Activated CD4-positive, alpha-beta T cell treated with anti-CD3 and anti-CD28 coated beads, Interleukin-2, amount 10 ng/mL, durations not matched to agents 7 days and 5 days (primary cell): ENCODE data around the gene RASA3. TPM values are rescaled to one million over a fixed set of nuclear protein-coding genes. Genes with fewer than 3 reads are reported as not detected.

Source experiments
- CTCF ChIA-PET: fragments of 350-600 bp; sonication (Branson Sonifier 250); formaldehyde crosslinking; loops from one replicate; lab custom pipeline; 2021; ENCODE audit warnings: antibody characterized with exemption; lab: Charles Lee
- POLR2A ChIA-PET: fragments of 350-600 bp; sonication (Branson Sonifier 250); formaldehyde crosslinking; loops from one replicate; lab custom pipeline; 2021; ENCODE audit warnings: antibody characterized with exemption; lab: Charles Lee
- DNase-seq: peaks from one replicate; pipeline ENCODE4 v3.0.0-alpha.2; 2020
- H3K27ac Mint-ChIP-seq: one replicate; pipeline ENCODE4 v1.8.0; 2021; ENCODE audit warnings: mild to moderate bottlenecking, moderate library complexity, mixed read lengths
- H3K27me3 Mint-ChIP-seq: one replicate; pipeline ENCODE4 v1.8.0; 2021; ENCODE audit warnings: mixed read lengths
- H3K36me3 Mint-ChIP-seq: one replicate; pipeline ENCODE4 v1.8.0; 2021; ENCODE audit warnings: low read depth, mixed read lengths
- H3K4me1 Mint-ChIP-seq: one replicate; pipeline ENCODE4 v1.8.0; 2021; ENCODE audit warnings: mixed read lengths
- H3K4me3 Mint-ChIP-seq: one replicate; pipeline ENCODE4 v1.8.0; 2021; ENCODE audit warnings: mild to moderate bottlenecking, moderate library complexity, mixed read lengths
- H3K9me3 Mint-ChIP-seq: one replicate; pipeline ENCODE4 v1.8.0; 2021; ENCODE audit warnings: mixed read lengths
- total RNA-seq, 2 experiments: library from RNA; stranded (reverse); gene quantifications; one replicate each; pipeline ENCODE4 v1.2.3, GENCODE V29; 2021

The RASA3 gene
- total RNA-seq, 2 experiments from 2014 or later, result 114 to 115 TPM

DNA sequence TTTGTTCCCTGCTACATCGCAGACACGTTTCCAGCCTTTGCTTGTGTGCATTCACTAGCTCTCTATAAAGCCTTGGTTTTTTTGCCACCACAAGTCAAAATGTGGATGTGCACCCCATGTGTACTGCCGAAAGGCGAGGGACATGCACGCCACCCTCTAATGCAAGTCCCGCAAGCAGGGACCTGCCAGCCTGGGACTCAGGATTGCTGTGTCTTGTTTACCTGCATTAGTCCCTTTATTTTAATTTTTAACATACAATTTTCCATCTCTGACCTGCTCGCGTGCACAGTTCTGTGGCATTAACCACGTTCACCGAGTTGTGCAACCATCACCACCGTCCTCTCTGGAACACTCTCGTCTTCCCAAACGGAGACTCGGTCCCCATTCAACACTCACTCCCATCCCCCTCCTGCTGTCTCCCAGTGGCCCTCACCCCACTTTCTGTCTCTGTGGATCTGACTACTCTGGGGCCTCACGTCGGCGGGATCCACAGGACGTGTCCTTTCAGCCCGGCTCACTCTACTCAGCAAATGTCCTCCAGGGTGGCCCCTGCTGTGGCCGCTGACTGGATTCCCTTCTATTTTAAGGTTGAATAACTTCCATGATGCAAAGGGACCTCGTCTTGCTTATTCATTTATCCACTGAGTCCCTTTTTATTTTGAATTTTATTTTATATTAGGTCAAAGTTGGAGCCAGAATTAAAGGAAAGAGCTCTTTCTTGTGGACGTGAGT lies 58.4 kb downstream of the RASA3 start:
- ChIA-PET POLR2A (no interaction called here), CTCF (no interaction called here)
- Mint-ChIP-seq H3K27me3 (no peaks in the 10 kb centered on the region), H3K9me3 (peaks cover 6% of the 10 kb centered on the region), H3K27ac (no peak overlapping the region), H3K36me3 (peaks cover 61% of the 10 kb centered on the region), H3K4me1 (peaks cover 17% of the 10 kb centered on the region), H3K4me3 (no peak overlapping the region)
- DNase-seq, result no peak

DNA sequence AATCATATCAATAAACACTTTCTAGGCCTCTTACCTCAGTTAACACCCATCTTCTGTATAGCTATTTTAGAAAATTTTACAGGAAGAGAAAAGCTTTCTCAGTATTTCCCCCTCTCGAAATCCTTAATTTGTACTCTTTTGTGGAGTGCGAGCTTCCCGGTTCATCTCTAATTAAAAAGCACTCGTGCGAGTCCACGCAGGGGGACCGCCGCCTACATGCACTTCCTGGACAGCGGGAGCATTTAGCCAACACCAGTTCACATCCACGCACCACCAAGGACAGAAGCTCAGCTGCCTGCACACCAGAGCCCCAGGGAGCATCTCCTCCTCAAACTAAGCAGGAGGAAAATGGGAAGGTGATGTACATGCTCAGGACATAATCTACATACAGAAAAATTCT lies 60.0 kb downstream of the RASA3 start:
- ChIA-PET CTCF (no interaction called here), POLR2A (no interaction called here)
- Mint-ChIP-seq H3K36me3 (peaks cover 66% of the 10 kb centered on the region), H3K4me1 (peaks cover 26% of the 10 kb centered on the region), H3K4me3 (no peak overlapping the region), H3K27me3 (no peaks in the 10 kb centered on the region), H3K27ac (no peak overlapping the region), H3K9me3 (peaks cover 6% of the 10 kb centered on the region)
- no peak for DNase-seq

DNA sequence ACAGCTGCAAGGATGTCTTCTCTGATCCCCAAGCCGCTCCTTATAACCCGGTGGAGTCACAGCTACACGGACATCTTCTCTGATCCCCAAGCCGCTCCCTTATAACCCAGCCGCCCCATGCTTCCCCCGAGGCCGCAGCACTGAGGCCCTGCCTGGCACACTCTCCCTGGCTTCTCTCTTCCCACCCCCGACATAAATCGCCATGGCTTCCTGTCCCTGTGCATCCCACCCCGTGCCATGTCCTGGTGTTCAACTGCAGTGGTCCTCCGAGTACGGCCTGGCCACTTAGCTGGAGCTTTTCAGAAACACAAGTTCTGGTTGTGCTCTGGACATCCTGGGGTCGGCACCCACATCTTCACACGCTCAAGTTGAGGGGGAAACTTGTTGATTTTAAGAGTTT lies 60.4 kb downstream of the RASA3 start:
- peaks cover 6% of the 10 kb centered on the region for H3K9me3 Mint-ChIP-seq
- POLR2A ChIA-PET, result no interaction called here
- H3K4me3 Mint-ChIP-seq, result no peak overlapping the region
- H3K27ac Mint-ChIP-seq, result no peak overlapping the region
- no peaks in the 10 kb centered on the region for H3K27me3 Mint-ChIP-seq
- H3K36me3 Mint-ChIP-seq, result peaks cover 66% of the 10 kb centered on the region
- no peak for DNase-seq
- CTCF ChIA-PET, result no interaction called here
- peaks cover 27% of the 10 kb centered on the region for H3K4me1 Mint-ChIP-seq

DNA sequence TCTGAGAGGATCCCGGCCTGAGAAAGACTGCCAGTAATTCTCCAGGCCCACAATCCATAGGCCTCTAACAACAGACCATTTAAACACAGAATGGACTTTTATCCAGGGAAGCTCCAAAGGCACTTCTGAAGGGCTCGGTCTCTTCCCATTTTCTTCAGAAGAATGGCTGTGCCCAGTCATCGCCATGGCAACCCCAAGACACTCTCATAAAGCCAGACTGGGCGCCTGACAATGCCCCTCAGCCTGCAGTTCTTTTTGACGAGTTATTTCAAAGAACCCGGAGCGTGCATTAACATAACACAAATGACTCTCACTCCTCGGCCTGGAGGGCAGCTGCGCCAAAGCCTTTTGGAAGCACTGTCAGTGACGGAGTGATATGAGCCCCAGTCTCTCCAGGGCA lies 61.0 kb downstream of the RASA3 start:
- ChIA-PET CTCF (no interaction called here), POLR2A (no interaction called here)
- H3K27me3 Mint-ChIP-seq, result no peaks in the 10 kb centered on the region
- peaks cover 28% of the 10 kb centered on the region for H3K4me1 Mint-ChIP-seq
- no peak overlapping the region for H3K27ac Mint-ChIP-seq
- H3K9me3 Mint-ChIP-seq, result peaks cover 6% of the 10 kb centered on the region
- H3K4me3 Mint-ChIP-seq, result no peak overlapping the region
- DNase-seq, result no peak
- peaks cover 64% of the 10 kb centered on the region for H3K36me3 Mint-ChIP-seq

DNA sequence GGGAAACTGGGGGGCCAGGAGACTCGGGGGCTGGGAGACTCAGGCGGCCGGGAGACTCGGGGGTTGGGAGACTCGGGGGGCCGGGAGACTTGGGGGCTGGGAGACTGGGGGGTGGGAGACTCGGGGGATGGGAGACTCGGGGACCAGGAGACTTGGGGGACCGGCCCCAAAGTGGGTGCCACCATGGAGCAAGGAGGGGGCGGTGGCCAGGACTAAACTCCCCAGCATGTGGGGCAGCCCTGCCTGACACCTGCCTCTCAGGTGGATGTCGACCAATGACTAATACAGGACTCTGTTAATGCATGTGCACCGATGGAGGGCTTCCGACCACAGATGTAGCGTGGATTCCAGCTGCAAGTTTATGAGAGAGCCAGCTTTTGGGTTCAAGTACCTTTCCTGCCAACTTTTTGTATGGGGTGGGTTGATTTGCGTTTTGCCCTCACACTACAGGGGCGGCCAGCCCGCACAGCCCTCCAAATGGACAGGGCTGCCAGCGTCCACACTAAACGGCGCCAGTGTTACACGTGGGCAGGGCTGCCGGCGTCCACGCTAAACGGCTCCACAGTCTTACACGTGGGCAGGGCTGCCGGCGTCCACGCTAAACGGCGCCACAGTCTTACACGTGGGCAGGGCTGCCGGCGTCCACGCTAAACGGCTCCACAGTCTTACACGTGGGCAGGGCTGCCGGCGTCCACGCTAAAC lies 62.2 kb downstream of the RASA3 start:
- POLR2A ChIA-PET, result interaction anchor here (0.6 kb wide), 1 partner anchor 105 kb away, joined by 3 read pairs; no protein-coding TSS in a partner anchor
- no peaks in the 10 kb centered on the region for H3K27me3 Mint-ChIP-seq
- H3K4me1 Mint-ChIP-seq, result peaks cover 39% of the 10 kb centered on the region
- H3K4me3 Mint-ChIP-seq, result no peak overlapping the region
- H3K36me3 Mint-ChIP-seq, result peaks cover 66% of the 10 kb centered on the region
- no peak overlapping the region for H3K27ac Mint-ChIP-seq
- CTCF ChIA-PET, result no interaction called here
- peaks cover 6% of the 10 kb centered on the region for H3K9me3 Mint-ChIP-seq
- DNase-seq, result no peak

DNA sequence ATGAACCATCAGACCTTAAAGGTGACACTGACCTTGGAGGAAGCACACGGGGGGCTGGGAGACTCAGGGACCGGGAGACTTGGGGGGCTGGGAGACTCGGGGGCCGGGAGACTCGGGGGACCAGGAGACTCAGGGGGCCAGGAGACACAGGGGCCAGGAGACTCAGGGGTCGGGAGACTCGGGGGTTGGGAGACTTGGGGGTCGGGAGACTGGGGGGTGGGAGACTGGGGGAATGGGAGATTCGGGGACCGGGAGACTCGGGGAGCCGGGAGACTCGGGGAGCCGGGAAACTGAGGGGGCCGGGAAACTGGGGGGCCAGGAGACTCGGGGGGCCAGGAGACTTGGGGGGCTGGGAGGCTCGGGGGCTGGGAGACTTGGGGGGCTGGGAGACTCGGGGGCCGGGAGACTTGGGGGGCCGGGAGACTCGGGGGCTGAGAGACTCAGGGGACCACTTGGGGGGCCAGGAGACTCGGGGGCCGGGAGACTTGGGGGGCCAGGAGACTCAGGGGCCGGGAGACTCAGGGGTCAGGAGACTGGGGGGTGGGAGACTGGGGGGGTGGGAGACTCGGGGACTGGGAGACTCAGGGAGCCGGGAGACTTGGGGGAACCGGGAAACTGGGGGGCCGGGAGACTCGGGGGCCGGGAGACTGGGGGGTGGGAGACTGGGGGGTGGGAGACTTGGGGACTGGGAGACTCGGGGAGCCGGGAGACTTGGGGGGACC lies 62.9 kb downstream of the RASA3 start:
- POLR2A ChIA-PET, result no interaction called here
- peaks cover 46% of the 10 kb centered on the region for H3K4me1 Mint-ChIP-seq
- peak overlapping the region; percentile 85 for H3K27ac Mint-ChIP-seq
- peaks cover 6% of the 10 kb centered on the region for H3K9me3 Mint-ChIP-seq
- no peaks in the 10 kb centered on the region for H3K27me3 Mint-ChIP-seq
- DNase-seq, result no peak
- H3K36me3 Mint-ChIP-seq, result peaks cover 65% of the 10 kb centered on the region
- H3K4me3 Mint-ChIP-seq, result no peak overlapping the region
- CTCF ChIA-PET, result no interaction called here

DNA sequence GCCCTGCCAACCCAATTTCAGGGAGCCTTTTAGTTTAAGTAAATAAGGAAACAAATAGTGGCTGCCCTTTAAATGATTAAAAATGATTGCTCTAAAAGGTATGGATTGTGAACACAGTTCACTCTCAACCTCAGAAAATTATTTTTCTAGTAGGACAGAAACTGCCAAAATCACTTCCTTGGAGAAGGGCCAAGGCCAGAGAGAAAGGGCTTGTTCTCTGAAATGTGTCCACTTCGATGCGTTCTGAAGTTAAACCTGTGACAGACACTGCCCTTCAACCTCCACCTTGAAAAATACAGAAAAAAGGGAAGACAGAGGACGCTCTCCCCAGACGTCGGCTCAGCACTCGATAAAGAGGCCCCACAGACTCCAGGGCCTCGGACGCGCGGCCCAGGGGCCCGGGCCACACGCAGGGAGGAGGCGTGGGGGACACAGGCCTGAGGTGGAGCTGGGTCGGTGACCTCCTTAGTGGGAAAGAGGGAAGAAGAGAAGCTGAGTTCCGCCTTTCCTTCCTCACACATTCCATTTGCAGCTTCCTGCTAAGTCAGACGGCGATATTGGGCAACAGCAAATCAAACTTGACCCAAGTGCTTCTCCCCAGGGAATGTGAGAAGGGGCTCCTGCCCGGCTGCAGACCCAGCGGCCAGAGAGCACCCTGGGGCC lies 63.6 kb downstream of the RASA3 start:
- Mint-ChIP-seq H3K4me1 (peaks cover 51% of the 10 kb centered on the region), H3K4me3 (peak overlapping the region; percentile 50), H3K9me3 (peaks cover 6% of the 10 kb centered on the region), H3K36me3 (peaks cover 66% of the 10 kb centered on the region), H3K27ac (peak overlapping the region; percentile 85), H3K27me3 (no peaks in the 10 kb centered on the region)
- CTCF ChIA-PET, result no interaction called here
- DNase-seq, result no peak
- POLR2A ChIA-PET, result no interaction called here

DNA sequence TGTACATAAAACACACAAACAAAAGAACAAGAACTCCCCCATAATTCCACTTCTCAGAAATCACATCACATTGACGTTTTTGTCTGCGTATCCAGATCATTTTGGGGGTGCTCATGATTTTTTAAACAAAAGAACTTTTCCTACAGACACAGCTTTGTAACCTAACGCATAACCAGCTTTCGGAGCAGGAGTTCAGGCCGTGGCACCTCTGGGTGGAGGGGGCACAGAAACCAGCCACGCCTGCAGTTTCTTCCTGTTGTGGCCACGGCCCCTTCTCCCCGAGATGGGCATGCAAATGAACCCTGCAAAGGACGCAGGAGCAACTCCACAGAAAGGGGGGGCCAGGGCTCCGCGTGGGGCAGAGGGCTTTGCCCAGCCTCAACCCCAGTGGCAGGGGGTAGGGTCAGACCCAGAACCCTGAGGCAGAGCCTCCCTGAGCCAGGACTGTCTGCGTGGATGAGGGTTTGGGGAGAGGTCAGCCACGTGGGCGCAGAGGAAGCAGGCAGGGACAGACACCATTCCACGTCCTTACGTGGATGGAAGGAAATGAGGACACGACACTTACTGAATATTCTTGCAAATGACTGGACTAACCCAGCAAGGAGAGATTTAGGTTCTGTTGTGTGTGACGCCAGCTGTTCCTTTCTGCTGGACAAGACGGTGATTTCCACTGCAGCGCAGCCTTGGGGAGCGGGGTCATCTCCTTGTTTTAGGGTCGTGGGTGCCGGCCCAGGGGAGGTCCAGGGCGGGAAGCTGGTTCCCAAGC lies 64.4 kb downstream of the RASA3 start:
- Mint-ChIP-seq H3K27me3 (no peaks in the 10 kb centered on the region), H3K4me1 (peaks cover 55% of the 10 kb centered on the region)
- peak; percentile 29 for DNase-seq

DNA sequence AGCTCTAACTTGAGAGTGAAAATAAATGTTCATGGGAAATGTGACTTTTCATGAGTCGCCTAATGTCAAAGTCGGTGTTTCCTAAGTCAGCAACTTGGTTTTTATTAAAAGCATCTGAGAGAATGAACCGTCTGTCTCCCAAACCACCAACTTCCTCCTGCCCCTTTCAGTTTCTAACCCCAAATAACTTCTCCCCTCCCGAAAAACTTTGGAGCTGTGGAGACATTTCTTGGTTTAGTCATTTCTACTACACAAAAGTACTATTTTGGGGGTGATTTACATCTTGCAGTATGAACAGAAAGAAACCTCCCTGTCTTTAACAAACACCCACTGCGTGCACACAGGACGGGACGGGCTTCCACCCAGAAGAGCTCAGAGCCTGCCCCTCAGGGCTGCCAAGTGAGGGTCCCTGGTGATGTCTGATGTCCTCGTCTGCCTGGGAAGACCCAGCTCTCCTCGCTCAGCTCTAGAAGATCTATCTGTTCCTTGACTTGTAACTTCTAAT lies 65.0 kb downstream of the RASA3 start:
- H3K4me3 Mint-ChIP-seq, result peak overlapping the region; percentile 50
- H3K36me3 Mint-ChIP-seq, result peaks cover 62% of the 10 kb centered on the region
- H3K4me1 Mint-ChIP-seq, result peaks cover 57% of the 10 kb centered on the region
- H3K9me3 Mint-ChIP-seq, result peaks cover 6% of the 10 kb centered on the region
- H3K27ac Mint-ChIP-seq, result peak overlapping the region; percentile 85
- DNase-seq, result peak; percentile 32
- no peaks in the 10 kb centered on the region for H3K27me3 Mint-ChIP-seq
- ChIA-PET POLR2A (no interaction called here), CTCF (interaction anchor here (1.3 to 1.5 kb wide), 2 partner anchors 10 to 63 kb away, joined by 3 to 4 read pairs; no protein-coding TSS in a partner anchor)

More for the DNA sequence above, 64.4 kb downstream of the RASA3 start:
- POLR2A ChIA-PET, result no interaction called here
- H3K36me3 Mint-ChIP-seq, result peaks cover 65% of the 10 kb centered on the region
- H3K9me3 Mint-ChIP-seq, result peaks cover 6% of the 10 kb centered on the region
- H3K4me3 Mint-ChIP-seq, result peak overlapping the region; percentile 50
- CTCF ChIA-PET, result interaction anchor here (1.3 to 1.5 kb wide), 2 partner anchors 11 to 63 kb away, joined by 3 to 4 read pairs; no protein-coding TSS in a partner anchor
- H3K27ac Mint-ChIP-seq, result peak overlapping the region; percentile 85

DNA sequence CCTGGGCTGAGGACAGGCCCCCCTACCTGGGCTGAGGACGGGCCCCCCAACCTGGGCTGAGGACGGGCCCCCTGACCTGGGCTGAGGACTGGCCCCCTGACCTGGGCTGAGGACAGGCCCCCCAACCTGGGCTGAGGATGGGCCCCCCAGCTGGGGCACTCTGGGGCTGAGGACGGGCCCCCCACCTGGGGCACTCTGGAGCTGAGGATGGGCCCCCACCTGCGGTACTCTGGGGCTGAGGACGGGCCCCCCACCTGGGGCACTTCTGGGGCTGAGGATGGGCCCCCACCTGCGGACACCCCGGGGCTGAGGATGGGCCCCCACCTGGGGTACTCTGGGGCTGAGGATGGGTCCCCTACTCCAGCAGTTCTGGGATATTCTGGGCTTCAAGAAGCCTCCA lies 65.5 kb downstream of the RASA3 start:
- no peak for DNase-seq
- Mint-ChIP-seq H3K9me3 (peaks cover 6% of the 10 kb centered on the region), H3K27me3 (no peaks in the 10 kb centered on the region), H3K4me1 (peaks cover 57% of the 10 kb centered on the region), H3K27ac (peak overlapping the region; percentile 85), H3K4me3 (peak overlapping the region; percentile 50), H3K36me3 (peaks cover 59% of the 10 kb centered on the region)
- POLR2A ChIA-PET, result interaction anchor here (0.7 kb wide), 1 partner anchor 10 kb away, joined by 6 read pairs; no protein-coding TSS in a partner anchor
- CTCF ChIA-PET, result interaction anchor here (1.3 to 1.5 kb wide), 2 partner anchors 10 to 64 kb away, joined by 3 to 4 read pairs; no protein-coding TSS in a partner anchor

DNA sequence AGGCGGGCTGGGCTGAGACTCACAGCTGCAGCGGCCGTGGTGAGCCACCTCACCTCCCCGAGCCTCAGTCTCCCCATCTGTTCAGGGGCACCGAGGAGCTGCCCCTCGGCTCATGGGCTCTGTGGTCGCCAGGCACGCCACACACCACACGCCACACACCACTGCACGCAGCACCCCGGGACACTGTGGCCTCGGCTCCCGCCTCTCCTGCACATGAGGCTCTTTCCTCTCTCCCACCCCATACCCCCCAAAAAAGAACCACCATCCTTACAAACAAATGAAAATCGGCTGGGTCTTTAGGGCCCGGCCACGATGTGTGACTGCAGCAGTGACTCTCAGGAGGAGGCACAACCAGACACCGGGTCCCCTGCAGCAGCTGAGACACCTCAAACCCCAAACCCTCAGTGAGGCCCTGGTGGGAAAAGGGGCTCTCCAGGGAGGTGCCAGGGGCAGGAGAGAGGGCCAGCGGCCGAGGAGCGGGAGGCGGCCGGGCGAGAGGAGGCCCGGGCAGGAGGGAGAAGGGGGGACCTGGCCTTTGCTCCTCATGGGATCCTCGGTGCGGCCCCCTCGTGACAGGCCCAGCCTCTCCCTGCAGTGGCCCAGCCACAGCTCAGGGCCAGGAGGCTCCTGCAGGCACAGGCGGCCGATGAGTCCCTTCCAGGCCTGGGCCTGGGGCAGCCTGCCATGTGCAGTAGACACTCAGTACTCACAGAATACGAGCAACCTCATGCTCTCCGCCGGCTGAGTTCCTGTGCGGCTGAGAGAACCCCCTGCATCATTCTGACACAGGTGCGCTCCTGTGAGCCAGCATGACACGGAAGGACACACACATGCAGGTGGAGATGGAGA lies 66.3 kb downstream of the RASA3 start:
- ChIA-PET CTCF (interaction anchor here (1.0 to 1.6 kb wide), 7 partner anchors 9 to 82 kb away, joined by 3 to 4 read pairs (median 3); no protein-coding TSS in a partner anchor), POLR2A (interaction anchor here (0.7 kb wide), 1 partner anchor 9 kb away, joined by 6 read pairs; no protein-coding TSS in a partner anchor)
- peaks cover 62% of the 10 kb centered on the region for H3K4me1 Mint-ChIP-seq
- DNase-seq, result no peak
- peaks cover 55% of the 10 kb centered on the region for H3K36me3 Mint-ChIP-seq
- peak overlapping the region; percentile 92 for H3K27ac Mint-ChIP-seq
- no peaks in the 10 kb centered on the region for H3K27me3 Mint-ChIP-seq
- H3K4me3 Mint-ChIP-seq, result peak overlapping the region; percentile 69
- peaks cover 3% of the 10 kb centered on the region for H3K9me3 Mint-ChIP-seq
